Keratinocyte (primary cell): Measurements from ENCODE around the gene PDCD7. TPM values are rescaled to one million over a fixed set of nuclear protein-coding genes. Genes with fewer than 3 reads are reported as not detected.

Experiments
- DNase-seq: peaks from one replicate; pipeline ENCODE4 v3.0.0-alpha.2; 2011; ENCODE audit warnings: low read depth, missing footprints, low spot score
- FAIRE-seq: peaks from 2 replicates; lab custom pipeline; 2011; peaks lifted over from hg19 to GRCh38; lab: Jason Lieb, UNC
- H2AFZ ChIP-seq: 2 replicates; pipeline ENCODE4 v1.6.0; 2012; ENCODE audit warnings: low read length, control low read depth, inconsistent platforms; ENCODE audit not compliant: control insufficient read depth
- H3K27ac ChIP-seq: 2 replicates; pipeline ENCODE4 v1.5.1; 2011; ENCODE audit warnings: low read length; ENCODE audit not compliant: control insufficient read depth, insufficient read depth
- H3K27me3 ChIP-seq: 3 replicates; pipeline ENCODE4 v1.6.0; 2011; ENCODE audit warnings: low read length; ENCODE audit not compliant: control insufficient read depth, insufficient read depth; ENCODE audit errors: extremely low read depth
- H3K36me3 ChIP-seq, 2 experiments: 2 replicates in 1 of 2; 3 replicates in 1 of 2; pipeline ENCODE4 v1.5.1; 2011; ENCODE audit warnings: low read length in 2 of 2, mild to moderate bottlenecking in 1 of 2; ENCODE audit not compliant: control insufficient read depth in 2 of 2, insufficient read depth in 2 of 2; ENCODE audit errors: extremely low read depth in 1 of 2
- H3K4me1 ChIP-seq: 3 replicates; pipeline ENCODE4 v1.5.1; 2011; ENCODE audit warnings: low read length; ENCODE audit not compliant: control insufficient read depth, insufficient read depth; ENCODE audit errors: extremely low read depth
- H3K4me2 ChIP-seq: 3 replicates; pipeline ENCODE4 v1.6.0; 2011; ENCODE audit warnings: low read depth, low read length; ENCODE audit not compliant: control insufficient read depth, insufficient read depth; ENCODE audit errors: extremely low read depth
- H3K4me3 ChIP-seq, 3 experiments: fragments of 200-600 bp in 1 of 3; sonication (generic) in 1 of 3; 2 replicates in 2 of 3; 3 replicates in 1 of 3; pipeline ENCODE4 v1.5.1; 2011 to 2016; ENCODE audit warnings: low read length in 3 of 3, mild to moderate bottlenecking in 3 of 3, control low read depth in 2 of 3, inconsistent platforms in 1 of 3, low read depth in 1 of 3, mixed read lengths in 1 of 3, mixed run types in 1 of 3, moderate library complexity in 1 of 3; ENCODE audit not compliant: control insufficient read depth in 2 of 3, insufficient read depth in 2 of 3; ENCODE audit errors: extremely low read depth in 1 of 3
- H3K79me2 ChIP-seq: 2 replicates; pipeline ENCODE4 v1.6.0; 2012; ENCODE audit warnings: low read length; ENCODE audit not compliant: control insufficient read depth, insufficient read depth
- H3K9ac ChIP-seq: 3 replicates; pipeline ENCODE4 v1.6.0; 2011; ENCODE audit warnings: low read length; ENCODE audit not compliant: control insufficient read depth, insufficient read depth; ENCODE audit errors: extremely low read depth
- H3K9me1 ChIP-seq: 3 replicates; pipeline ENCODE4 v1.6.0; 2011; ENCODE audit warnings: low read length; ENCODE audit not compliant: control insufficient read depth, insufficient read depth; ENCODE audit errors: extremely low read depth
- H3K9me3 ChIP-seq: 2 replicates; pipeline ENCODE4 v1.5.1; 2012; ENCODE audit warnings: low read depth, low read length; ENCODE audit not compliant: control insufficient read depth
- H4K20me1 ChIP-seq: 3 replicates; pipeline ENCODE4 v1.6.0; 2011; ENCODE audit warnings: low read length; ENCODE audit not compliant: control insufficient read depth, insufficient read depth; ENCODE audit errors: extremely low read depth
- CTCF ChIP-seq, 3 experiments: IDR thresholded peaks in 1 of 3; conservative IDR thresholded peaks in 1 of 3; optimal IDR thresholded peaks in 1 of 3; 2 replicates in 2 of 3; 3 replicates in 1 of 3; pipeline versions ENCODE3 to v1.5.1; 2011; ENCODE audit warnings: low read length in 3 of 3, mild to moderate bottlenecking in 3 of 3, moderate library complexity in 2 of 3, control low read depth in 1 of 3, inconsistent platforms in 1 of 3; ENCODE audit not compliant: insufficient read depth in 2 of 3; ENCODE audit errors: extremely low read depth in 1 of 3
- EZH2 ChIP-seq: IDR thresholded peaks from one replicate; pipeline ENCODE4 v1.6.1; 2012; ENCODE audit warnings: inconsistent platforms, mild to moderate bottlenecking, low read length, moderate library complexity
- dilution Hi-C: fragments of 300-500 bp; cut with MboI; formaldehyde crosslinking; loops from one replicate; pipeline ENCODE4 v1.7.0; 2020; ENCODE audit warnings: low sequenced_read_pairs; ENCODE audit not compliant: extremely low pct_ligation_motif_present
- polyA plus RNA-seq, 5 experiments: library from polyadenylated mRNA; depleted of rRNA in 3 of 5; stranded (reverse) in 3 of 5; stranded (forward) in 1 of 5; unstranded in 1 of 5; fragments of >200 nt; gene quantifications; 1 replicate in 1 of 5; 2 replicates in 3 of 5; 3 replicates in 1 of 5; pipeline versions ENCODE4 v1.2.1 to v1.2.3, GENCODE V29; 2011 to 2012; ENCODE audit warnings: missing spikeins in 2 of 5, low read depth in 1 of 5, low replicate concordance in 1 of 5

PDCD7 gene
- polyA plus RNA-seq, 1 donor (not counting 4 experiments of a cell fraction or from before 2014, with no cell fraction given), result 17.2 TPM

GRCh38 chr15:65176056-65176455, 42.4 kb upstream of the PDCD7 start:
- H4K20me1 ChIP-seq, result no peaks in the 10 kb centered on the region
- no peak for FAIRE-seq
- H3K79me2 ChIP-seq, result peaks cover 37% of the 10 kb centered on the region

GRCh38 chr15:65175511-65175910, 41.9 kb upstream of the PDCD7 start:
- dilution Hi-C loops, result no loop called here
- no peak for DNase-seq
- FAIRE-seq, result no peak

More at GRCh38 chr15:65176056-65176455, 42.4 kb upstream of the PDCD7 start:
- Histone ChIP-seq H3K27me3 (no peaks in the 10 kb centered on the region), H3K27ac (no peak overlapping the region), H3K4me3 (no peak overlapping the region), H3K36me3 (peaks cover 7 to 23% of the 10 kb centered on the region in 2 experiments), H3K9ac (no peak overlapping the region), H3K4me1 (peaks cover 21% of the 10 kb centered on the region), H3K9me3 (no peaks in the 10 kb centered on the region), H3K9me1 (peaks cover 2% of the 10 kb centered on the region), H2AFZ (no peak overlapping the region), H3K4me2 (no peak overlapping the region)
- TF ChIP-seq EZH2 (no peak), CTCF (optimal IDR thresholded peaks at IDR 0.05 in 1 of 3, IDR thresholded peaks at IDR 0.05 in 1 of 3, conservative IDR thresholded peaks at IDR 0.05 in 1 of 3; ENCODE audit: extremely low read depth in 1 of 3, insufficient read depth in 2 of 3, low read length in 3 of 3) (no peak)
- DNase-seq, result no peak
- dilution Hi-C loops, result no loop called here

More at GRCh38 chr15:65175511-65175910, 41.9 kb upstream of the PDCD7 start:
- TF ChIP-seq EZH2 (no peak), CTCF (optimal IDR thresholded peaks at IDR 0.05 in 1 of 3, IDR thresholded peaks at IDR 0.05 in 1 of 3, conservative IDR thresholded peaks at IDR 0.05 in 1 of 3; ENCODE audit: extremely low read depth in 1 of 3, insufficient read depth in 2 of 3, low read length in 3 of 3) (no peak)
- Histone ChIP-seq H3K4me2 (no peak overlapping the region), H3K27me3 (no peaks in the 10 kb centered on the region), H3K27ac (no peak overlapping the region), H3K79me2 (peaks cover 31% of the 10 kb centered on the region), H3K9me1 (peaks cover 2% of the 10 kb centered on the region), H4K20me1 (no peaks in the 10 kb centered on the region), H3K4me1 (peaks cover 21% of the 10 kb centered on the region), H3K9ac (no peak overlapping the region), H3K36me3 (peaks cover 7 to 23% of the 10 kb centered on the region in 2 experiments), H2AFZ (no peak overlapping the region), H3K9me3 (no peaks in the 10 kb centered on the region), H3K4me3 (no peak overlapping the region)
